ES-I3 (cell line): ENCODE data around the gene CMAS.

Experiments used
- H3K36me3 ChIP-seq: 2 replicates; pipeline ENCODE4 v1.6.1; 2013; ENCODE audit warnings: mild to moderate bottlenecking, low read length, control low read depth, moderate library complexity; ENCODE audit not compliant: insufficient read depth
- H3K4me1 ChIP-seq: 2 replicates; pipeline ENCODE4 v1.6.1; 2013; ENCODE audit warnings: mild to moderate bottlenecking, control low read depth, low read length; ENCODE audit not compliant: insufficient read depth
- H3K9ac ChIP-seq: 2 replicates; pipeline ENCODE4 v1.6.1; 2013; ENCODE audit warnings: low read depth, mild to moderate bottlenecking, low read length, moderate library complexity
- H3K9me3 ChIP-seq: 2 replicates; pipeline ENCODE4 v1.6.1; 2013; ENCODE audit warnings: mild to moderate bottlenecking, low read length, moderate library complexity; ENCODE audit not compliant: control insufficient read depth, insufficient read depth

Gene CMAS

GRCh38 chr12:22105542-22105941 lies 59.5 kb downstream of the CMAS start:
- no peaks in the 10 kb centered on the region for H3K36me3 ChIP-seq
- H3K9me3 ChIP-seq, result no peaks in the 10 kb centered on the region
- H3K9ac ChIP-seq, result no peak overlapping the region
- no peaks in the 10 kb centered on the region for H3K4me1 ChIP-seq

- no peaks in the 10 kb centered on the region for H3K9me3 ChIP-seq
- H3K9ac ChIP-seq, result no peak overlapping the region
- no peaks in the 10 kb centered on the region for H3K4me1 ChIP-seq
- no peaks in the 10 kb centered on the region for H3K36me3 ChIP-seq
Measured at GRCh38 chr12:22110176-22110575, 64.2 kb downstream of the CMAS start.
